DMS53 (cell line): Measurements from ENCODE around the gene NPAS3.

Source experiments
- DNase-seq: peaks from one replicate; lab custom pipeline; 2025; lab: John Stamatoyannopoulos, UW

NPAS3 gene

GRCh38 chr14:33678005-33678404, 739.3 kb downstream of the NPAS3 start:
- no peak for DNase-seq

- no peak for DNase-seq
Measured at GRCh38 chr14:33679025-33679424, 740.3 kb downstream of the NPAS3 start.

GRCh38 chr14:33679461-33680225, 741.0 kb downstream of the NPAS3 start:
- no peak for DNase-seq

- DNase-seq = no peak
Measured at GRCh38 chr14:33680873-33681272, 742.2 kb downstream of the NPAS3 start.

- no peak for DNase-seq
Measured at GRCh38 chr14:33682760-33683159, 744.1 kb downstream of the NPAS3 start.

- DNase-seq = no peak
Measured at GRCh38 chr14:33685026-33685425, 746.3 kb downstream of the NPAS3 start.

GRCh38 chr14:33685698-33686097, 747.0 kb downstream of the NPAS3 start:
- DNase-seq = no peak

GRCh38 chr14:33686218-33686617, 747.5 kb downstream of the NPAS3 start:
- no peak for DNase-seq

- no peak for DNase-seq
Measured at GRCh38 chr14:33686856-33687255, 748.2 kb downstream of the NPAS3 start.

- no peak for DNase-seq
Measured at GRCh38 chr14:33689680-33690079, 751.0 kb downstream of the NPAS3 start.

- no peak for DNase-seq
Measured at GRCh38 chr14:33691907-33692306, 753.2 kb downstream of the NPAS3 start.

- no peak for DNase-seq
Measured at GRCh38 chr14:33692762-33693161, 754.1 kb downstream of the NPAS3 start.

GRCh38 chr14:33693237-33693636, 754.6 kb downstream of the NPAS3 start:
- no peak for DNase-seq

- DNase-seq = no peak
Measured at GRCh38 chr14:33696165-33696564, 757.5 kb downstream of the NPAS3 start.

GRCh38 chr14:33699300-33699983, 760.8 kb downstream of the NPAS3 start:
- no peak for DNase-seq

GRCh38 chr14:33700052-33700451, 761.4 kb downstream of the NPAS3 start:
- no peak for DNase-seq

GRCh38 chr14:33702293-33702692, 763.6 kb downstream of the NPAS3 start:
- no peak for DNase-seq

GRCh38 chr14:33704481-33704880, 765.8 kb downstream of the NPAS3 start:
- peak; percentile 52 for DNase-seq

- DNase-seq = no peak
Measured at GRCh38 chr14:33705490-33705889, 766.8 kb downstream of the NPAS3 start.

- DNase-seq = no peak
Measured at GRCh38 chr14:33707716-33708115, 769.0 kb downstream of the NPAS3 start.

GRCh38 chr14:33709283-33709682, 770.6 kb downstream of the NPAS3 start:
- DNase-seq = no peak

GRCh38 chr14:33709711-33710110, 771.0 kb downstream of the NPAS3 start:
- DNase-seq = no peak

GRCh38 chr14:33710273-33710672, 771.6 kb downstream of the NPAS3 start:
- DNase-seq = no peak

- DNase-seq = no peak
Measured at GRCh38 chr14:33711194-33711593, 772.5 kb downstream of the NPAS3 start.
